Lung (tissue), 12 donors: ENCODE results near the gene HMGXB4. TPM values are rescaled to one million over a fixed set of nuclear protein-coding genes. Genes with fewer than 3 reads are reported as not detected.

Experiments
- ATAC-seq: fragments of 200-7000 bp; cut with Tn5 transposase; one replicate; pipeline ENCODE4 v1.9.1; 2020; ENCODE audit warnings: moderate number of reproducible peaks; ENCODE audit not compliant: insufficient read depth, low FRiP score
- DNase-seq, 3 donors: peaks; one replicate each; pipeline ENCODE4 v3.0.0-alpha.2; 2013 to 2017
- H3K27ac ChIP-seq, 2 donors: one replicate each; pipeline ENCODE4 v1.5.1; 2013; ENCODE audit warnings: mild to moderate bottlenecking in 2 of 2, moderate library complexity in 2 of 2, control low read depth in 1 of 2, inconsistent platforms in 1 of 2, low read depth in 1 of 2, low read length in 1 of 2
- H3K27me3 ChIP-seq, 3 donors: one replicate each; pipeline ENCODE4 v1.5.1; 2013; ENCODE audit warnings: low read length in 2 of 3; ENCODE audit not compliant: control insufficient read depth in 3 of 3, insufficient read depth in 3 of 3
- H3K36me3 ChIP-seq, 4 donors: one replicate each; pipeline ENCODE4 v1.5.1; 2013; ENCODE audit warnings: low read length in 4 of 4, mild to moderate bottlenecking in 1 of 4, moderate library complexity in 1 of 4; ENCODE audit not compliant: control insufficient read depth in 4 of 4, insufficient read depth in 4 of 4
- H3K4me1 ChIP-seq, 5 donors: one replicate each; pipeline ENCODE4 v1.5.1; 2013; ENCODE audit warnings: low read length in 5 of 5, mild to moderate bottlenecking in 2 of 5, moderate library complexity in 1 of 5; ENCODE audit not compliant: control insufficient read depth in 5 of 5, insufficient read depth in 5 of 5
- H3K4me3 ChIP-seq: one replicate; pipeline ENCODE4 v1.5.1; 2013; ENCODE audit warnings: mild to moderate bottlenecking, control low read depth, moderate library complexity
- H3K9ac ChIP-seq, 2 donors: one replicate each; pipeline ENCODE4 v1.5.1; 2013; ENCODE audit warnings: low read length in 2 of 2, control low read depth in 1 of 2; ENCODE audit not compliant: insufficient read depth in 1 of 2
- H3K9me3 ChIP-seq, 4 donors: one replicate each; pipeline ENCODE4 v1.5.1; 2013; ENCODE audit warnings: low read length in 3 of 4, mild to moderate bottlenecking in 1 of 4, moderate library complexity in 1 of 4; ENCODE audit not compliant: control insufficient read depth in 4 of 4, insufficient read depth in 3 of 4
- CTCF ChIP-seq: IDR thresholded peaks from 2 replicates; pipeline ENCODE4 v1.5.1; 2012; ENCODE audit warnings: mild to moderate bottlenecking; ENCODE audit errors: control extremely low read depth, extremely low read depth
- WGBS, 2 donors: extraction: QIAGEN DNeasy Blood & Tissue Kit; methylation state at CpG; one replicate each; pipeline ENCODE4 v1.1.7; 2013; 5-methylcytosine and 5-hydroxymethylcytosine counted together
- polyA plus RNA-seq, 2 donors: library from polyadenylated mRNA; stranded (reverse); fragments of 200-250 nt; gene quantifications; one replicate each; pipeline ENCODE4 v1.2.1, GENCODE V29; 2013
- total RNA-seq, 2 donors: library from RNA; depleted of rRNA in 1 of 2; stranded (reverse); fragments of >200 nt in 1 of 2; gene quantifications; one replicate each; pipeline ENCODE4 v1.2.1, GENCODE V29; 2014 to 2021
- donor health status: control.
- donor health status: control.
- donor health status: Bipolar disorder and iron deficiency.
- donor health status: healthy.
- donor health status: DM: yes; HTN: yes; CAD: no.

HMGXB4 gene
- total and polyA plus RNA-seq, 4 donors, result 7.6 to 24.5 (median 12.3) TPM

- no peak overlapping the region for H3K4me3 ChIP-seq
- H3K9ac ChIP-seq, result no peak overlapping the region
- no peak for TF ChIP-seq CTCF
- H3K27me3 ChIP-seq, result no peaks in the 10 kb centered on the region
- H3K36me3 ChIP-seq, result peaks cover 2 to 64% (median 38%) of the 10 kb centered on the region in 4 donors
- H3K27ac ChIP-seq, result no peak overlapping the region
- peaks cover 0 to 2% (median 0%) of the 10 kb centered on the region in 4 donors for H3K9me3 ChIP-seq
- ATAC-seq, result no peak
- WGBS, 2 donors, result 29 to 63% methylated on average over 9 of the region's 9 CpGs
- peaks cover 0 to 5% (median 0%) of the 10 kb centered on the region in 5 donors for H3K4me1 ChIP-seq
- no peak for DNase-seq
Observed at GRCh38 chr22:35334004-35334403, 76.7 kb downstream of the HMGXB4 start.

- H3K4me3 ChIP-seq, result no peak overlapping the region
- peaks cover 0 to 1% (median 0%) of the 10 kb centered on the region in 5 donors for H3K4me1 ChIP-seq
- 83 to 85% methylated on average over 7 of the region's 7 CpGs for WGBS, 2 donors
- no peak overlapping the region for H3K9ac ChIP-seq
- no peaks in the 10 kb centered on the region for H3K27me3 ChIP-seq
- no peaks in the 10 kb centered on the region for H3K9me3 ChIP-seq
- DNase-seq (no peak), ATAC-seq (no peak)
- H3K36me3 ChIP-seq, result peaks cover 2 to 67% (median 33%) of the 10 kb centered on the region in 4 donors
- no peak overlapping the region for H3K27ac ChIP-seq
- no peak for TF ChIP-seq CTCF
Observed at GRCh38 chr22:35335468-35335867, 78.2 kb downstream of the HMGXB4 start.

GRCh38 chr22:35335936-35336781, 78.9 kb downstream of the HMGXB4 start:
- WGBS, 2 donors, result 89 to 93% methylated on average over 12 of the region's 12 CpGs
- Histone ChIP-seq H3K4me3 (no peak overlapping the region), H3K9ac (no peak overlapping the region), H3K27me3 (no peaks in the 10 kb centered on the region), H3K27ac (no peak overlapping the region), H3K9me3 (no peaks in the 10 kb centered on the region), H3K4me1 (no peaks in the 10 kb centered on the region), H3K36me3 (peaks cover 2 to 74% (median 36%) of the 10 kb centered on the region in 4 donors)
- TF ChIP-seq CTCF, result no peak
- no peak for ATAC-seq
- no peak for DNase-seq
